Esophagus muscularis mucosa (tissue), 3 donors: ENCODE results near the gene SPDYE4.

Experiments used
- CTCF ChIP-seq, 3 experiments: fragments of 200-600 bp in 2 of 3; fragments of 450-650 bp in 1 of 3; sonication (generic) in 2 of 3; IDR thresholded peaks; one replicate each; pipeline ENCODE4 v1.5.1; 2017 to 2019; ENCODE audit warnings: antibody characterized with exemption in 3 of 3, mild to moderate bottlenecking in 2 of 3, moderate library complexity in 1 of 3
- POLR2A ChIP-seq: fragments of 450-650 bp; IDR thresholded peaks from one replicate; pipeline ENCODE4 v1.6.1; 2017; ENCODE audit warnings: antibody characterized with exemption, moderate library complexity, mild to moderate bottlenecking, low read depth
- POLR2AphosphoS5 ChIP-seq, 2 donors: sonication (generic); formaldehyde crosslinking; IDR thresholded peaks; one replicate each; pipeline ENCODE4 v1.6.1; 2017; ENCODE audit warnings: antibody characterized with exemption in 2 of 2

GRCh38 chr17:8753136-8753975 lies 5.0 kb downstream of the SPDYE4 start:
- TF ChIP-seq POLR2A (no peak), CTCF (IDR thresholded peaks at IDR 0.05) (no peak), POLR2AphosphoS5 (IDR thresholded peaks at IDR 0.05) (no peak)
